Measurements from ENCODE around the gene HEATR5A. TPM values are rescaled to one million over a fixed set of nuclear protein-coding genes. Genes with fewer than 3 reads are reported as not detected.

The HEATR5A gene
- total and polyA plus RNA-seq, 9 of the 15 experiments (the other 6 are each of a cell fraction or from before 2014, with no cell fraction given): 8.0 to 50.9 (median 23.0) TPM

DNA sequence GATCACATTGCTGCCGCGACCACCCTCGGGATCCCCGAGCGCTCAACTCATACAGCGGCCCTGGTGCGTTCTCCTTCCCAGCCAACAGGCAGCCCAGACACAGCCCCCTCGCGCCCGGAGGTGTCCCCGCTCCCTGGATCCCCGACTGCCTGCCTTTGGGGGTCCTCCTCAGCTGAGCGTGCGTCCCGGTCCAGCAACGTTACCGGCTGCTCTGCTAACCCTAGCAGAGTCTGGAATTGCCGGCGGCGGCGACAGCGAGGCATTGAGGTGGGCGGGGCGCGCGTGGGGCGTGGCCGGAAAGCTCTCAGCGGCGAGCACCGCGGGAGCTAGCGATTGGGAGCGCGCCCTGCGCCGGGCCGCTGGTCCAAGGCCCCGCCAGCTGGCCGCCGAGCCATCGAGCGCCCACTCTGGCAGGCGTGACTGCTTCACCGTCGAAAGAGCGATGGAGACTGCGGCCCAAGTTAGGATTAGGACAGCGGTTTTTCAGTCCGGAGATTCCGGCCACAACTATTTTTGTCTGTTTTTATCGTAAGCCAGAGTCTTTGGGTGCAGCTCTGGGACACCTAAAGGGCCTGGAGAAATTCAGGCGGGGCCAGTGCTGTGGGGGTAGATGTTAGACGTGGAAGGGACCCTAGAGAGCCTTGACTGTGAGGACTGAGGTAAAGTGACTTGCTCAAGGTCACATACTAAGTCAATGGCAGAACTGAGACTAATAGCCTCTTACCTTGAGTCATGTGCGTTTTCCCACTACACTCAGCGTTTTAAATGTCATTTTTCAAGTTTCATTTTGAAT lies at the start of gene HEATR5A (continued):
- TF ChIP-seq CHAMP1 (IDR thresholded peaks at IDR 0.05) (no peak), JUND (IDR thresholded peaks at IDR 0.05; ENCODE audit: borderline replicate concordance, low read depth, low read length) (peak; percentile 48), JUND (tag; IDR thresholded peaks at IDR 0.05; ENCODE audit: borderline replicate concordance, low read depth, low read length) (peak; percentile 12; the same call in 1 of the 3 replicates), EHMT2 (IDR thresholded peaks at IDR 0.05) (no peak), BMI1 (IDR thresholded peaks at IDR 0.05; ENCODE audit: low read length) (no peak)

DNA sequence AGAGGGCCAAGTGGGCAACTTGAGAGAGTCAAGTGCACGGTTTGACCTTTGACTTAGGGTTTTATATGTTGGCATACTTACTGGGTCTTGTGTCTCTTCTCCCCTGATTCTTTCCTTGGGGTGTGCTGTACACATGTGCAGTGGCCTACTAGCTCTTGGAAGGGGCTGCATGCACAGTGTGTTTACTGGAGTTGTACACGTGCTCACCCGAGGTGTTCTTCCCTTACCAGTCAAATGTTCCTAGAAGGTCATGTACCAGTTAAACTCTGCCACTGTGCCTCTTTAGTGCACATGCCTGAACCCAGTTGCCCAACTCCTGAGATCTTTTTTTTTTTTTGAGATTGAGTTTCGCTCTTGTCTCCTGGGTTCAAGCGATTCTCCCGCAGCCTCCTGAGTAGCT lies 46.2 kb upstream of the HEATR5A start:
- Histone ChIP-seq H3K27ac (ENCODE audit: extremely low read depth, low read depth, low read length) (no peak overlapping the region), H2AFZ (ENCODE audit: low read depth, low read length) (0 out of 2 replicates have a peak overlapping the region, but pooled peaks have one; percentile 24), H3K79me2 (ENCODE audit: control insufficient read depth, insufficient read depth, low read length) (no peaks in the 10 kb centered on the region), H3K4me3 (no peak overlapping the region), H3K27me3 (ENCODE audit: control insufficient read depth in 2 of 2, insufficient read depth in 2 of 2, low read length in 2 of 2) (no peaks in the 10 kb centered on the region), H3K4me2 (ENCODE audit: insufficient read depth, low read length) (no peak overlapping the region), H3K4me1 (replicated peaks in 1 of 2; ENCODE audit: control insufficient read depth in 2 of 2, insufficient read depth in 2 of 2, low read length in 2 of 2) (no peaks in the 10 kb centered on the region), H3K9me3 (replicated peaks; ENCODE audit: control insufficient read depth, insufficient read depth, low read depth, low read length) (no peaks in the 10 kb centered on the region), H4K20me1 (replicated peaks; ENCODE audit: control insufficient read depth, insufficient read depth, low read length) (no peaks in the 10 kb centered on the region), H3K36me3 (ENCODE audit: control insufficient read depth, insufficient read depth, low read length) (no peaks in the 10 kb centered on the region), H3K9me1 (ENCODE audit: control insufficient read depth, insufficient read depth, low read length) (no peaks in the 10 kb centered on the region), H3K9ac (ENCODE audit: insufficient read depth in 1 of 2, low read depth in 2 of 2, low read length in 2 of 2) (no peak overlapping the region)
- FAIRE-seq (no peak), DNase-seq (ENCODE audit: extremely low read depth in 1 of 4, low spot score in 3 of 4) (no peak), ATAC-seq (no peak)
- CTCF ChIA-PET (ENCODE audit: low intra/inter-chr PET ratio): no interaction called here
- WGBS (ENCODE audit: insufficient coverage, low coverage, missing lambda C conversion rate): 36% methylated on average over 5 of the region's 6 CpGs
- TF ChIP-seq NFIC (IDR thresholded peaks at IDR 0.05) (peak; percentile 33; the same call in 1 of the 2 replicates), ARID3B (CRISPR knock-in tag; IDR thresholded peaks at IDR 0.05; ENCODE audit: borderline replicate concordance) (no peak)
- BruUV-seq (replicated peaks): no TSS peak
- in situ Hi-C loops (cut with MboI): no loop called here
- intact Hi-C loops (cut with micrococcal nuclease): no loop called here
- POLR2A ChIA-PET: no interaction called here
